GM19452 (cell line): ENCODE measurements around the gene CRACR2B.
A peak's percentile ranks its signal among the peaks of the same experiment; 100 is the strongest.

Experiments
- ATAC-seq: cut with Tn5 transposase; IDR thresholded peaks from one replicate; pipeline ENCODE4 v1.9.1; 2021; ENCODE audit not compliant: unreplicated experiment

The CRACR2B gene

DNA sequence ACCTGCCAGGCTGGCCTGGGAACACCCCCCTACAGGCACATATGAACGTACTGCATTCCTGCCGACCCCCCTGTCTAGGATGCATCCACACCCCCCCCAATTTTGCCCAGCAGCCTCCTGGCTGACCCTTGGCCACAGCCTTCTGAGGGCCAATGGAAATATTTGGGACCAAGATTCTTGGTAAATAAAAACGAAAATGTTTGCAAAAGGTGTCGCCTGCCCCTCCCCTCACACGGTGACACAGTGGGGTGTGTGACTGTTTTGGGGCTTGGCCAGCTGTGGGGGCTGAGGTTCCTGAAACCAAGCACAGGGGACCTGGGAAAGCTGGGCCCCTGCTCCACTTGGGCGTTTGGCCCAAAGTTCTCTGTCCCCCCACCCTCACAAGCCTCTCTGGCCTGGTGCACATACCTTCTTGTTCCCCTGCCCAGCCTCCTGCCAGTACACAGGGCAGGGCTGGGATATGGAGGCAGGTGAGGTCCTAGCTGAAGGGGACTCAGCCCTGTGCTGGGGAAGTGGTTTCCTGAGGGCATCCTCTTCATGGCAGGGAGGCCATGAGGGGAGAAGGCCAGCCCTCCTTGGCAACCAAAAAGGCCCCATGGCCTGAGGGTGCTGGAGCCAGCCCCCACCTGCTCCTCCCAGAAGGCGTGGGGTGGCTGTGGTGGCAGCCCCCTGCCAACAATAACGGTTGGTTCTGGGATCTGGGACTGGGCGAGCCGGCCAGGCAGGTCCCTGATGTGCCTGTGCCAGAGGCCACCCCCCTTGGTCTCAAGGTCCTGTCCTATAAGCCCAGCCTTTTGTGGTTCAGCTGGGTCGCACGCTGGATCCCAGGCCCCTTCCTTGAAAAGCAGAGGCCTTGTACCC, 2.1 kb upstream of the CRACR2B start:
- no peak for ATAC-seq

GRCh38 chr11:826227-826621, 1.5 kb upstream of the CRACR2B start:
- ATAC-seq, result no peak

GRCh38 chr11:826836-827145, 928 bp upstream of the CRACR2B start:
- ATAC-seq, result peak; percentile 6

DNA sequence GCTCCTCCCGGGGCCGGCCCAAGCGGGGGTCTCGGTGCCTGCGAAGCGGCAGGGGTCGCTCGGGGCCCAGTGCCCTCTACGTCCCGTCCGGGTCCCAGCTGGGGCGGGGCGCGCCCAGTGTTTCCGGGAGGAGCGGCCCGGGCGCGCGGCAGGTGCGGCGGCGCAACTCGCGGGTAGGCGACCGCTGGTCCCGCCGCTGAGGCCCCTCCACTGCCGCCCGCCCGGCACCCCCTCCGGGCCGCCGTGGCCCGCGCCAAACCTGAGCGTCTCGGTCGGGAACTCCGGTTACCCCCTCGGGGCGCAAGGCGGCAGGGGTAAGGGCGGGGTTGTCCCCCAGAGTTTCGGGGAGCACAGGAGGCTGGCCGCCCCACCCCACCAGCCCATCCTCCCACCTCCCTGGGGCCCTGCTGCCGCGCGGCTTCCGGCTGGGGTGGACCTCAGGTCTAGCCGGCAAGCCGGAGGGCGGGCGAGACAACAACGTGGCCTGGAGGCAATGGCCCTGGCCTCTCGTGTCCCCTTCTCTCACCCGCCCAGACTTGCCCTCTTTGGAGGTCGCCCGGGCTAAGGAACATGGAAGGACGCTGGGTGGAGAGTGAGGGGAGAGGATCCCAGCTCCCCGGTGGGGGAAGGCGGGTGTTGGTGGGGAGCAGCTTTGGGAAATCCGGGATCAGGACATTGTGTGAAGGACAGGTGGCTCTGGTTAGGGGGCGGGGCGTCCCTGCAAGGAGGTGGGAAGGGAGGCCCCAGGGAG, 398 bp upstream of the CRACR2B start:
- ATAC-seq, result peak; percentile 43

DNA sequence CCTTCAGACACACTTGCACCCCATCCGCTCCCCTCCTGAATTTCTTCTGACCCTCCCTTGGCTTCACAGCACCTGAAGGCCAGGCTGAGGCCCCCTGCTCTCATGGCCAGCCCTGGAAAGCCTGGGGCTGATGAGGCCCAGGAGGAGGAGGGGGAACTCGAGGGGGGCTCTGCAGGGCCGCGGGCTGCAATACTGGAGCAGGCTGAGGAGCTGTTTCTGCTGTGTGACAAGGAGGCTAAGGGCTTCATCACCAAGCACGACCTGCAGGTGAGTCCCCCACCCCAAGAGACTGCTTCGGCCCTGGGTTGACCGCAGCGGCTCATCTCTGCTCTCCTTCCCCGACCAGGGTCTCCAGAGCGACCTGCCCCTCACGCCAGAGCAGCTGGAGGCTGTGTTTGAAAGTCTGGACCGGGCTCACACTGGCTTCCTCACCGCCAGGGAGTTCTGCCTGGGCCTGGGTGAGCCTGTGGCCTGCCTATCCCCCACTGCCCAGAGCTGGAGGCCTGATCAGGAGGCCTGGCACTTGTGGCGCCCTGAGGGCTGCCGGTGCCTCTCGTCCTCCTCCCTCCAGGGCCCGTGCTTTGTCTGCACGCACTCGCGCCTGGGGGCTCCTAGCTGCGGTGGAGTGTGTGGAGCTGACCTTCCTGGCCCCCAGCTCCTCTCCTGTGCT, 922 bp downstream of the CRACR2B start:
- no peak for ATAC-seq

- no peak for ATAC-seq
Observed at GRCh38 chr11:829176-829846, 1.6 kb downstream of the CRACR2B start.

GRCh38 chr11:829847-830294, 2.2 kb downstream of the CRACR2B start:
- no peak for ATAC-seq

GRCh38 chr11:830295-831117, 2.8 kb downstream of the CRACR2B start:
- ATAC-seq, result peak; percentile 32

DNA sequence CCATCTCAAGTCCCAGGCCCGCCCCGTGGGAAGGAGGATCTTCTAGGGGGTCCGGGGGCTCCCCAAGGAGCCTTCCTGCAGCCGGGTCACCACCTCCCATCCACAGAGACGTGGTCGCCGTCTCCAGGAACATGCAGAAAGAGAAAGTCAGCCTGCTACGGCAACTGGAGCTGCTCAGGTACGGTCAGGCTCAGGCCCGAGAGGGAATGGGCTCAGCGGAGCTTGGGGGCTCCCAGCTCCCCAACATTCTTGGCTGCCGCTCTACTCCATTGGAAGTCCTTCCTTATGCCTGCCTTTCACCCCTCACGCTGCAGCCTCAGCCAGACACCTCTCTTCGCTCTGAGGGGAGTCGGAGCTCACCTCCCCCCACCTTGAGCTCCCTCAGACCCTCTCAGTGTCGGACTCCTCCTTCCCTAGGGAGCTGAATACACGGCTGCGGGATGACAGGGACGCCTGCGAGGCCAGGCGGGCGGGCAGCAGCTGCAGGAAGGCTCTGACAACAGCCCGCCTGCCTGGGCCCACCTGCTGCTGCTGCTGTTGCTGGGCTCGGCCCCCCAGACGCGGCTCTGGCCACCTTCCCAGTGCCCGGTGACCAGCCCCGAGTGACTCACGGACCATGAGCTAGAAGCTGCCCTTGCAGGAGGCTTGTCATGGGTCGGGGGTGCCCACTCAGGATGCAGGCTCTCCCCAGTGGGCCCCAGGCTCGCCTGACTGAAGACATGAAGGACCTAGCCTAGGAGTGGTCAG, 3.6 kb downstream of the CRACR2B start:
- ATAC-seq, result no peak

DNA sequence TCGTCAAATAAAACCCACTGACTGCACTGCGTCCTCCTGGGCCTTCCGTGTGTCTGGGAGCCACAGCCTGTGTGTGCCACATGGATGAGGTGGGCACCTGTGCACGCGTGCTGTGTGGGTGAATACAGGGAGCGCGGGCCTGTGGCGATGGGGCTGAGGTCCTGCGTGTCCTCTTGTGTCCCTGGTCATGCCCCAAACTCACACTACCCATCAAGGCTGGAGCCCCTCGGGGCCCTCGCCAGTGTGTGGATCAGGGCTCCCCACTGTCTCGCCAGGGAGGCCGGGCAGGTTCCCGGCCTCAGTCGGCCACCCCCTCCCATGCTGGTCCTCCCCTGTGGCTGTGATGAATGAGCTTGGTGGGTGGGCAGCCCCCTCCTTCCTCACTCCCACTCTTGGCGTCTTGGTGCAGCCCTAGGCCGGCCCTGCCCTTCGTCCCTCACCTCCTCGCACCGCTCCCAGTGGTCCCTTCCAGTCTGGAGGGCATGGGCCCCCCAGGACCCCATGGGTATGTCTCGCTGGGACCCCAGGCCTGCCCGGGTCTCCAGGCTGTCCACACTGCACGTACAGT, 4.3 kb downstream of the CRACR2B start:
- ATAC-seq, result no peak

DNA sequence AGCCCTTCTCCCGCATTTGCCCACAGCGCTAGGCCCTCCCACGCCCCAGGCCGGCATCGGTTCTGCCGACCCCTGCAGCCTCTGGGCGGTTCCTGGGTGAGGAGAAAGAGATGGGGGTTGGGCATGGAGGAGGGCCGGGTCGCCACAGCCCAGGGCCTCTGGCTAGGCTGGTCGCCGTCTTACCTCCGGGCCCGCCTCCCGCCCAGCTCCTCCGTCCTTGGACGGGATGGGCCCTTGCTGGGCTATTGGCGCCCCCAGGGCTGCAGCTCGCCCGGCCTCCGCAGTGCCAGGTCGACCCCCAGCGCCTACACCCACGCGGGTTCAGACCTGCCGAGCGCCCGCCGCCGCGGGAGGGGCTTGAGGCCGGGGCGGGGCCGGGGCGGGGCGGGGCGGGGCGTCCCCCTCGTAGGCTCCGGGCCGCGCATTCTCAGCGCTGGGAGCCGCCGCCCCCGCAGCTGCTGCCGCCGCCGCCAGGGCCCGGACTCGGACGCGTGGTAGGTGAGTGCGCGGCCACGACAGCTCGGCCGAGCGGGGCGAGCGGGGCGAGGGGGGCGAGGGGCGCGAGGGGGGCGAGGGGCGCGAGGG, 4.9 kb downstream of the CRACR2B start, which contains the start of gene CD151:
TSS of gene CD151 (plus strand) at position 424 of the 585 bp plus-strand sequence. CDS start 3,118 bp downstream, outside the sequence.
- ATAC-seq, result no peak

- ATAC-seq, result no peak
Observed at GRCh38 chr11:833114-833791, 5.5 kb downstream of the CRACR2B start.

DNA sequence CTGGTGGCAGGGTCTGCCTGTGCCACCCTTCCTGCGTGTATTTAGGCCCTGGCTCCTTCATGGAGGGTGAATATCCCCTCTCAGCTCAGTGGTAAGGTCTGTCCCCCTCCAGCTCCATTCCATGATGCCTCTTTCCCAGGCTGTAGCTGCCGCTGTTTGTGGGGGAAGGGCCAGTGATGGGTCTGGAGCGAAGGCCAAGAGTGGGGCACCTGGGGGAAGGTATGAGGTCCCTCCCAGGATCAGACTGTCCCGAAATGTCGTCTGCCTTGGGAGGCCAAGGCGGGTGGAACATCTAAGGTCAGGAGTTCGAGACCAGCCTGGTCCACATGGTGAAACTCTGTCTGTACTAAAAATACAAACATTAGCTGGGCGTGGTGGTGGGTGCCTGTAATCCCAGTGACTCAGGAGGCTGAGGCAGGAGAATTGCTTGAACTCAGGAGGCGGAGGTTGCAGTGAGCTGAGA, 6.2 kb downstream of the CRACR2B start:
- ATAC-seq, result no peak

- ATAC-seq, result no peak
Observed at GRCh38 chr11:834371-835316, 6.9 kb downstream of the CRACR2B start.

DNA sequence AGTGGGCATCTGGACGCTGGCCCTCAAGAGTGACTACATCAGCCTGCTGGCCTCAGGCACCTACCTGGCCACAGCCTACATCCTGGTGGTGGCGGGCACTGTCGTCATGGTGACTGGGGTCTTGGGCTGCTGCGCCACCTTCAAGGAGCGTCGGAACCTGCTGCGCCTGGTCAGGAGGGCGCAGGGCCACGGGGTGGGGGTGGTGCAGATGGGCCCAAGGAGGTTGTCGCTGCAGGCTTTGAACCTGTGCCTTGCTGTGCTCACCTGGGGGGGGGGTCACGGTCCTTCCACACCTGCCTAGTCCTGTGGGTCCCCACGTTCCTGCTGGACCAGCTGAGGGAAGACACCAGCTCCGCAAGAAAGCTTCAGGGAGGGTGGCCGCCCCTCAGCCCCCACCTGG, 8.6 kb downstream of the CRACR2B start:
- ATAC-seq, result no peak

GRCh38 chr11:836700-837099, 9.0 kb downstream of the CRACR2B start:
- no peak for ATAC-seq
